Stomach (tissue), 9 donors: Measurements from ENCODE around the gene SLC16A5. TPM values are rescaled to one million over a fixed set of nuclear protein-coding genes. Genes with fewer than 3 reads are reported as not detected.

Source experiments
- DNase-seq, 2 donors: peaks; one replicate each; pipeline versions ENCODE4 v3.0.0 to v3.0.0-alpha.2; 2013 to 2019
- H3K27ac ChIP-seq, 5 donors: fragments of 200-600 bp in 4 of 5; sonication (generic) in 4 of 5; one replicate each; pipeline ENCODE4 v1.5.1; 2013 to 2019; ENCODE audit warnings: mild to moderate bottlenecking in 1 of 5, moderate library complexity in 1 of 5
- H3K27me3 ChIP-seq, 3 donors: fragments of 200-600 bp; sonication (generic); one replicate each; pipeline ENCODE4 v1.5.1; 2017 to 2019; ENCODE audit warnings: mixed run types in 1 of 3
- H3K36me3 ChIP-seq, 4 donors: fragments of 200-600 bp; sonication (generic); 1 replicate in 3 of 4; 2 replicates in 1 of 4; pipeline ENCODE4 v1.5.1; 2016 to 2019
- H3K4me1 ChIP-seq, 4 donors: fragments of 200-600 bp; sonication (generic); one replicate each; pipeline ENCODE4 v1.5.1; 2016 to 2019
- H3K4me3 ChIP-seq, 4 donors: fragments of 200-600 bp; sonication (generic) in 3 of 4; one replicate each; pipeline ENCODE4 v1.5.1; 2016 to 2019; ENCODE audit warnings: mild to moderate bottlenecking in 1 of 4
- H3K9me3 ChIP-seq, 4 donors: fragments of 200-600 bp; sonication (generic); one replicate each; pipeline ENCODE4 v1.5.1; 2016 to 2019
- EP300 ChIP-seq: sonication (generic); formaldehyde crosslinking; IDR thresholded peaks from one replicate; pipeline ENCODE4 v1.6.1; 2017; ENCODE audit warnings: antibody characterized with exemption
- POLR2A ChIP-seq, 4 donors: fragments of 450-650 bp; IDR thresholded peaks; one replicate each; pipeline ENCODE4 v1.6.1; 2016; ENCODE audit warnings: antibody characterized with exemption in 4 of 4, control low read depth in 2 of 4, mild to moderate bottlenecking in 1 of 4, moderate library complexity in 1 of 4
- POLR2AphosphoS5 ChIP-seq, 3 donors: sonication (generic); formaldehyde crosslinking; IDR thresholded peaks; one replicate each; pipeline ENCODE4 v1.6.1; 2016; ENCODE audit warnings: antibody characterized with exemption in 3 of 3
- WGBS, 5 donors: extraction: QIAGEN DNeasy Blood & Tissue Kit in 3 of 5; methylation state at CpG; one replicate each; pipeline versions ENCODE4 v1.1.5 to v1.1.7; 2013 to 2018; 5-methylcytosine and 5-hydroxymethylcytosine counted together
- intact Hi-C: fragments of 100-400 bp; cut with DNase I; formaldehyde crosslinking; loops from one replicate; pipeline ENCODE4 v1.15.1; 2023; ENCODE audit warnings: low total_unique reads
- polyA plus RNA-seq, 3 donors: library from polyadenylated mRNA; stranded (reverse); fragments of 200-250 nt; gene quantifications; one replicate each; pipeline ENCODE4 v1.2.3, GENCODE V29; 2013
- total RNA-seq, 5 donors: library from RNA; depleted of rRNA; stranded (reverse); fragments of >200 nt; gene quantifications; one replicate each; pipeline versions ENCODE4 v1.1.0 to v1.2.3, GENCODE V29; 2014 to 2016
- TF ChIP-seq, protein P1 (sequence below), 7 experiments: fragments of 450-650 bp in 4 of 7; fragments of 200-600 bp in 3 of 7; sonication (generic) in 3 of 7; IDR thresholded peaks; one replicate each; pipeline ENCODE4 v1.5.1; 2016 to 2019; ENCODE audit warnings: antibody characterized with exemption in 7 of 7, control low read depth in 2 of 7, mild to moderate bottlenecking in 1 of 7
- donor health status: healthy with polysubstance abuse.
- donor health status: Bipolar disorder and iron deficiency.
- donor health status: healthy.

SLC16A5 gene
- total and polyA plus RNA-seq, 8 donors: 6.8 to 132 (median 36.5) TPM

DNA sequence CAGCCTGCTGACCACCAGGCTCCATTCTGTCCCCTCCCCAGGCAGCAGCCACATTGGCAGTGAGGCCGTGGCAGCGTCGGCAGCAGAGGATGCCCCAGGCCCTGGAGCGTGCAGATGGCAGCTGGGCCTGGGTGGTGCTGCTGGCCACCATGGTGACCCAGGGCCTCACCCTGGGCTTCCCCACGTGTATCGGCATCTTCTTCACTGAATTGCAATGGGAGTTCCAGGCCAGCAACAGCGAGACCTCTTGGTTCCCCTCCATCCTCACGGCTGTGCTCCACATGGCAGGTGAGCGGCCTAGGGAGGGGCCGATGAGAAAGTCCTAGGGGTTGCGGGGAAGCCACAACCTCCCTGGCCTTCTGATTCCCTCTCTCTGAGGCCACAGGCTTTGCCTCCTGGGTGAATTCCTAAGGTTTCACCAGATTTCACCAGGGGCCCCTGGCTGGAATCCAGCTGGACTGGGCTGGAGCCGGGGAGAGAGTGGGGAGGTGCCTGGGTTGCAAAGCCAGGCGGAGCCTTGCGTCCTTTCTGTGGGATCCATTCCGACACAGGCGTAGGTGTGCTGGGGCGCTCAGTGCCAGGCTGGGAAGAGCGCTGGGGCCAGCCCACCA lies 5.9 kb downstream of the SLC16A5 start:
- peaks cover 38 to 89% (median 75%) of the 10 kb centered on the region in 4 donors for H3K4me1 ChIP-seq
- 63 to 77% (median 64%) methylated on average over 15 to 18 of the region's 18 CpGs for WGBS, 5 donors
- no peak overlapping the region for H3K4me3 ChIP-seq
- TF ChIP-seq EP300 (no peak), POLR2A (IDR thresholded peaks at IDR 0.05) (no peak), POLR2AphosphoS5 (IDR thresholded peaks at IDR 0.05) (no peak)
- TF ChIP-seq, protein P1, sequence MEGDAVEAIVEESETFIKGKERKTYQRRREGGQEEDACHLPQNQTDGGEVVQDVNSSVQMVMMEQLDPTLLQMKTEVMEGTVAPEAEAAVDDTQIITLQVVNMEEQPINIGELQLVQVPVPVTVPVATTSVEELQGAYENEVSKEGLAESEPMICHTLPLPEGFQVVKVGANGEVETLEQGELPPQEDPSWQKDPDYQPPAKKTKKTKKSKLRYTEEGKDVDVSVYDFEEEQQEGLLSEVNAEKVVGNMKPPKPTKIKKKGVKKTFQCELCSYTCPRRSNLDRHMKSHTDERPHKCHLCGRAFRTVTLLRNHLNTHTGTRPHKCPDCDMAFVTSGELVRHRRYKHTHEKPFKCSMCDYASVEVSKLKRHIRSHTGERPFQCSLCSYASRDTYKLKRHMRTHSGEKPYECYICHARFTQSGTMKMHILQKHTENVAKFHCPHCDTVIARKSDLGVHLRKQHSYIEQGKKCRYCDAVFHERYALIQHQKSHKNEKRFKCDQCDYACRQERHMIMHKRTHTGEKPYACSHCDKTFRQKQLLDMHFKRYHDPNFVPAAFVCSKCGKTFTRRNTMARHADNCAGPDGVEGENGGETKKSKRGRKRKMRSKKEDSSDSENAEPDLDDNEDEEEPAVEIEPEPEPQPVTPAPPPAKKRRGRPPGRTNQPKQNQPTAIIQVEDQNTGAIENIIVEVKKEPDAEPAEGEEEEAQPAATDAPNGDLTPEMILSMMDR (IDR thresholded peaks at IDR 0.05): no peak
- intact Hi-C loops: no loop called here
- peak overlapping the region; percentile 60 to 92 (median 86) for H3K27ac ChIP-seq
- no peaks in the 10 kb centered on the region for H3K9me3 ChIP-seq
- no peaks in the 10 kb centered on the region for H3K27me3 ChIP-seq
- peaks cover 7 to 12% (median 10%) of the 10 kb centered on the region in 4 donors for H3K36me3 ChIP-seq
- DNase-seq: peak; percentile 33 to 59

DNA sequence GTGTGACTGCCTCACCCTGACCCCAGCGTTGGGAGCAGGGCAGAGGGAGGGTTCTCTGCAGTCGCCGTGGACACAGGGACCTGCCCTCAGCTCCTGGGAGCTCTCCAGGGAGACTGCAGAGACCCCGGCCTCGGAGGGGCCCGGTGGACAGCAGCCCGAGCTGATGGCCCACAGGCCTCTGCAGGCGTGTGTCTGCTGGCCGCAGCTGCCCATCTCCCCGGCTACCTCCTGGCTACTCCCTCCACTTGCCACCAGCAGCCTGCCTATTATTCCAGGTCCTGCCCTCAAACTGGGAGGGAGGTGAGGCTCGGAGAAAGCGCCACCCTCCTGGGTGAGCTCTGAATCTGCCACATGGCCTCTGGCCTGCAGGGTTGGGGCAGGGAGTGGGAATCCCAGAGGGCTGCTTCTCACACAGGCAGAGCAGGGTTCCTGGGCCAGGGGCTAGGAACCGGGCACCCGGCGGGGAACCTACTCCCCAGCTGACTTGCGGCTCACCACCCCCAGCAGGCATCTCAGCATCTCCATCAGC lies 7.2 kb downstream of the SLC16A5 start:
- peaks cover 33 to 76% (median 65%) of the 10 kb centered on the region in 4 donors for H3K4me1 ChIP-seq
- peak; percentile 37 to 47 for DNase-seq
- WGBS, 5 donors: 34 to 71% (median 46%) methylated on average over 13 to 16 of the region's 16 CpGs
- no peaks in the 10 kb centered on the region for H3K27me3 ChIP-seq
- H3K36me3 ChIP-seq: peaks cover 15 to 25% (median 22%) of the 10 kb centered on the region in 4 donors
- H3K4me3 ChIP-seq: peak overlapping the region in 1 of 4 donors; percentile 1
- TF ChIP-seq POLR2A (IDR thresholded peaks at IDR 0.05) (no peak), POLR2AphosphoS5 (IDR thresholded peaks at IDR 0.05) (peak in 1 of 3 donors; percentile 12), EP300 (no peak)
- H3K27ac ChIP-seq: peak overlapping the region; percentile 20 to 92 (median 86)
- intact Hi-C loops: no loop called here
- no peaks in the 10 kb centered on the region for H3K9me3 ChIP-seq

DNA sequence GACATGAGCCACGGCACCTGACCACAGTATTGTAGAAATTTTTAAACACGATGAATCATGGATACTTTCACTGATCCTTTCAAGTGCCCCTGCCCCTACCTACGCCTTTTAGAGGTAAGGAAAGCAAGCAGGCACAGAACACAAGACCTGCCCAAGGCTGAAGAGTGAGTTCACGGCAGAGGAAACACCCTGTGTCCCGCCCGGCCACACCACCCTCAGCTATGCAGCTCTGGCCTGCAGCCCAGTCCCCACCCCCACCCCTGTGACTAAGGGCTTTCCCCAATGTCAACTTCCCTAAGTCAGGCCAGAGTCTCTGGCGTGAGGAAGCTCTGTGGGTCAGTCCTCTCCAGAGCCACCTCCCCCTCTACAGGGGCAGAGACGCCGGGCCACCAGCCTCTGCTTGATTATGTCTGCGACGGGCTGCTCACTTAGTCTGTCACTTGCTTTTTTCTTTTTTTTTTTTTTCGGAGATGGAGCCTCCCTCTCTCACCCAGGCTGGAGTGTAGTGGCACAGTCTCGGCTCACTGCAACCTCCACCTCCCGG lies 8.4 kb downstream of the SLC16A5 start:
- intact Hi-C loops: no loop called here
- no peak overlapping the region for H3K4me3 ChIP-seq
- DNase-seq: peak; percentile 92 to 96
- H3K27ac ChIP-seq: peak overlapping the region; percentile 40 to 92 (median 86)
- no peaks in the 10 kb centered on the region for H3K9me3 ChIP-seq
- H3K36me3 ChIP-seq: peaks cover 22 to 37% (median 33%) of the 10 kb centered on the region in 4 donors
- peaks cover 23 to 64% (median 53%) of the 10 kb centered on the region in 4 donors for H3K4me1 ChIP-seq
- H3K27me3 ChIP-seq: no peaks in the 10 kb centered on the region
- TF ChIP-seq POLR2AphosphoS5 (IDR thresholded peaks at IDR 0.05) (peak in 2 of 3 donors; percentile 79 to 91), EP300 (no peak), POLR2A (IDR thresholded peaks at IDR 0.05) (no peak)
- TF ChIP-seq, protein P1 (IDR thresholded peaks at IDR 0.05): peak in 1 of 7 experiments; percentile 9
- 15 to 32% (median 21%) methylated on average over 14 of the region's 14 CpGs for WGBS, 5 donors

DNA sequence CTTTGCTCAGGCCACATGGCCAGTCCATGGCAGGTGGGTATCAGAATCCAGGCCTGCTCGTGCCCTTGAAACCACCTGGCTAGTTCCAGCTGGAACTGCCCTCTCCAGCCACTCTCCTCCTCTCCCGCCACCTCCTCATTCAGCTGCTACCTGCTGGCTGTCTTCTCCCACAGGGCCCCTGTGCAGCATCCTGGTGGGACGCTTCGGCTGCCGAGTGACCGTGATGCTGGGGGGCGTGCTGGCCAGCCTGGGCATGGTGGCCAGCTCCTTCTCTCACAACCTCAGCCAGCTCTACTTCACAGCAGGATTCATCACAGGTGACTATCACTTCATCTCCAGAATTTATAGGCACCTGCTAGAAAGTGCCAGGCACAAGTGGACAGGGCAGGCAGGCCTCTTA lies 10.1 kb downstream of the SLC16A5 start:
- H3K27me3 ChIP-seq: no peaks in the 10 kb centered on the region
- peak in 1 of 2 donors; percentile 23 for DNase-seq
- H3K9me3 ChIP-seq: no peaks in the 10 kb centered on the region
- TF ChIP-seq, protein P1 (IDR thresholded peaks at IDR 0.05): no peak
- TF ChIP-seq POLR2A (IDR thresholded peaks at IDR 0.05) (no peak), EP300 (no peak), POLR2AphosphoS5 (IDR thresholded peaks at IDR 0.05) (no peak)
- H3K4me3 ChIP-seq: no peak overlapping the region
- peak overlapping the region in 1 of 5 donors; percentile 31 for H3K27ac ChIP-seq
- peaks cover 19 to 46% (median 36%) of the 10 kb centered on the region in 4 donors for H3K4me1 ChIP-seq
- H3K36me3 ChIP-seq: peaks cover 22 to 40% (median 36%) of the 10 kb centered on the region in 4 donors
- intact Hi-C loops: no loop called here
- whole genome bisulfite sequencing, 5 donors: 84 to 95% (median 92%) methylated on average over 7 of the region's 7 CpGs
